Measurements from ENCODE around the gene YWHAB. TPM values are rescaled to one million over a fixed set of nuclear protein-coding genes. Genes with fewer than 3 reads are reported as not detected.

YWHAB gene
- total RNA-seq, 1 donor from 2014 or later = 92.7 TPM

- DNase-seq (ENCODE audit: low read depth in 2 of 2) = peak in 1 of 2 donors; percentile 56
These were observed 25.9 kb downstream of the YWHAB start for GRCh38 chr20:44911264-44911921.

GRCh38 chr20:44912189-44912588 lies 26.7 kb downstream of the YWHAB start:
- DNase-seq (ENCODE audit: low read depth in 2 of 2) = no peak

- no peak for DNase-seq (ENCODE audit: low read depth in 2 of 2)
These were observed 29.4 kb downstream of the YWHAB start for GRCh38 chr20:44914924-44915323.

- DNase-seq (ENCODE audit: low read depth in 2 of 2) = no peak
These were observed 31.1 kb downstream of the YWHAB start for GRCh38 chr20:44916586-44916985.

- no peak for DNase-seq (ENCODE audit: low read depth in 2 of 2)
These were observed 31.9 kb downstream of the YWHAB start for GRCh38 chr20:44917399-44917798.

GRCh38 chr20:44918342-44918741 lies 32.8 kb downstream of the YWHAB start:
- DNase-seq (ENCODE audit: low read depth in 2 of 2) = no peak

- no peak for DNase-seq (ENCODE audit: low read depth in 2 of 2)
These were observed 33.3 kb downstream of the YWHAB start for GRCh38 chr20:44918761-44919160.

- DNase-seq (ENCODE audit: low read depth in 2 of 2) = no peak
These were observed 35.9 kb downstream of the YWHAB start for GRCh38 chr20:44921447-44921846.

GRCh38 chr20:44924541-44924940 lies 39.0 kb downstream of the YWHAB start:
- DNase-seq (ENCODE audit: low read depth in 2 of 2) = no peak

GRCh38 chr20:44928595-44928994 lies 43.1 kb downstream of the YWHAB start:
- DNase-seq (ENCODE audit: low read depth in 2 of 2) = no peak

- no peak for DNase-seq (ENCODE audit: low read depth in 2 of 2)
These were observed 45.1 kb downstream of the YWHAB start for GRCh38 chr20:44930517-44931168.

- DNase-seq (ENCODE audit: low read depth in 2 of 2) = no peak
These were observed 46.4 kb downstream of the YWHAB start for GRCh38 chr20:44931911-44932310.

GRCh38 chr20:44932916-44933315 lies 47.4 kb downstream of the YWHAB start:
- no peak for DNase-seq (ENCODE audit: low read depth in 2 of 2)

GRCh38 chr20:44936510-44936909 lies 51.0 kb downstream of the YWHAB start:
- DNase-seq (ENCODE audit: low read depth in 2 of 2) = no peak

- DNase-seq (ENCODE audit: low read depth in 2 of 2) = peak in 1 of 2 donors; percentile 39
These were observed 53.1 kb downstream of the YWHAB start for GRCh38 chr20:44938637-44939036.

GRCh38 chr20:44941120-44941691 lies 55.7 kb downstream of the YWHAB start:
- DNase-seq (ENCODE audit: low read depth in 2 of 2) = no peak

- DNase-seq (ENCODE audit: low read depth in 2 of 2) = no peak
These were observed 56.9 kb downstream of the YWHAB start for GRCh38 chr20:44942264-44942973.

- DNase-seq (ENCODE audit: low read depth in 2 of 2) = no peak
These were observed 58.3 kb downstream of the YWHAB start for GRCh38 chr20:44943828-44944227.

GRCh38 chr20:44945261-44945660 lies 59.8 kb downstream of the YWHAB start:
- DNase-seq (ENCODE audit: low read depth in 2 of 2) = no peak

GRCh38 chr20:44946271-44946852 lies 60.9 kb downstream of the YWHAB start:
- no peak for DNase-seq (ENCODE audit: low read depth in 2 of 2)

- no peak for DNase-seq (ENCODE audit: low read depth in 2 of 2)
These were observed 62.6 kb downstream of the YWHAB start for GRCh38 chr20:44948107-44948506.

GRCh38 chr20:44948513-44948912 lies 63.0 kb downstream of the YWHAB start:
- no peak for DNase-seq (ENCODE audit: low read depth in 2 of 2)

Measured in dermis microvascular lymphatic vessel endothelial cell (primary cell).